GM12878 (cell line): Measurements from ENCODE around the gene POLR1A.

ENCODE experiments used
- CTCF ChIP-seq, 3 experiments: IDR thresholded peaks in 2 of 3; conservative IDR thresholded peaks in 1 of 3; 2 replicates each; pipeline ENCODE4 v1.5.1; 2011; ENCODE audit warnings: low read depth in 3 of 3, low read length in 3 of 3, mild to moderate bottlenecking in 3 of 3, control low read depth in 2 of 3, moderate library complexity in 2 of 3, inconsistent platforms in 1 of 3, mixed read lengths in 1 of 3; ENCODE audit not compliant: control insufficient read depth in 2 of 3, insufficient read depth in 1 of 3; ENCODE audit errors: extremely low read depth in 1 of 3
- E2F4 ChIP-seq: IDR thresholded peaks from 2 replicates; pipeline ENCODE4 v1.6.1; 2012; ENCODE audit warnings: low read depth, low read length, improper control_type of control experiment
- EZH2 ChIP-seq: IDR thresholded peaks from 2 replicates; pipeline ENCODE4 v1.6.1; 2012; ENCODE audit warnings: low read depth, mild to moderate bottlenecking, control low read depth, inconsistent platforms, low read length, borderline replicate concordance; ENCODE audit not compliant: control insufficient read depth
- HDAC2 ChIP-seq: fragments of 200-600 bp; sonication (generic); IDR thresholded peaks from 2 replicates; pipeline ENCODE4 v1.6.1; 2017
- MEF2A ChIP-seq: IDR thresholded peaks from 2 replicates; pipeline ENCODE4 v1.6.1; 2011; ENCODE audit warnings: low read depth, mild to moderate bottlenecking, low read length, moderate library complexity; ENCODE audit not compliant: insufficient read depth
- MTA3 ChIP-seq: IDR thresholded peaks from 2 replicates; pipeline ENCODE4 v1.6.1; 2012; ENCODE audit warnings: low read length, inconsistent platforms, borderline replicate concordance
- TAF1 ChIP-seq: IDR thresholded peaks from 2 replicates; pipeline ENCODE4 v1.6.1; 2011; ENCODE audit warnings: mild to moderate bottlenecking, low read depth, low read length, borderline replicate concordance
- TCF12 ChIP-seq: IDR thresholded peaks from 2 replicates; pipeline ENCODE4 v1.6.1; 2011; ENCODE audit warnings: low read depth, mild to moderate bottlenecking, low read length
- ZNF274 ChIP-seq: IDR thresholded peaks from one replicate; pipeline ENCODE4 v1.8.0; 2011; ENCODE audit not compliant: insufficient read length, insufficient read depth

- no peak for TF ChIP-seq TAF1
- TF ChIP-seq HDAC2 = no peak
- TF ChIP-seq MEF2A = no peak
- TF ChIP-seq TCF12 = no peak
- no peak for TF ChIP-seq EZH2
- TF ChIP-seq E2F4 = no peak
- no peak for TF ChIP-seq CTCF (IDR thresholded peaks at IDR 0.05 in 2 of 3, conservative IDR thresholded peaks at IDR 0.05 in 1 of 3; ENCODE audit: control insufficient read depth in 2 of 3, extremely low read depth in 1 of 3, insufficient read depth in 1 of 3, low read depth in 3 of 3, low read length in 3 of 3)
- no peak for TF ChIP-seq MTA3
- TF ChIP-seq ZNF274 = no peak
Observed at GRCh38 chr2:85990084-85990483, 115.6 kb downstream of the POLR1A start.
